Heart left ventricle (tissue), 13 donors: ENCODE data around the gene DPYSL5.

ENCODE experiments used
- POLR2A ChIP-seq, 2 donors: fragments of 450-650 bp; IDR thresholded peaks; one replicate each; pipeline ENCODE4 v1.6.1; 2017; ENCODE audit warnings: antibody characterized with exemption in 2 of 2, mild to moderate bottlenecking in 2 of 2, moderate library complexity in 2 of 2
- TF ChIP-seq, protein P1 (sequence below), 12 donors: fragments of 200-600 bp; sonication (generic) in 4 of 12; IDR thresholded peaks; one replicate each; pipeline versions ENCODE4 v1.5.0 to v1.8.0; 2018 to 2022; ENCODE audit warnings: antibody characterized with exemption in 12 of 12, mild to moderate bottlenecking in 5 of 12
- donor health status: ischemic (EF 13 %, LVEDD 7.1; RV severe dilation, severe dysfunction).
- donor health status: DM: no; HTN: yes; CAD: no.
- donor health status: DM: no; HTN: no; CAD: no.
- donor health status: ischemic (EF 25% LVEDD 6.9; RV normal size, moderate dysfunction).
- donor health status: ischemic (EF 25% LVEDD 5.7; RV mildly dilated, moderate dysfunction).
- donor health status: ischemic (EF 35%, LVEDD 5.7; RV mildly dilated, moderate dysfunction).
- donor health status: nonischemic (EF 11% LVEDD 7.7; RV severe dilation, severe dysfunction).
- donor health status: DM: yes; HTN: yes; CAD: no.
- donor health status: PGD.
- donor health status: ischemic (EF 29% LVEDD 5.4; RV normal size, mild dysfunction).
- donor health status: nonischemic (EF 23%, LVEDD 6.1; RV moderate dilation, normal function).

DNA sequence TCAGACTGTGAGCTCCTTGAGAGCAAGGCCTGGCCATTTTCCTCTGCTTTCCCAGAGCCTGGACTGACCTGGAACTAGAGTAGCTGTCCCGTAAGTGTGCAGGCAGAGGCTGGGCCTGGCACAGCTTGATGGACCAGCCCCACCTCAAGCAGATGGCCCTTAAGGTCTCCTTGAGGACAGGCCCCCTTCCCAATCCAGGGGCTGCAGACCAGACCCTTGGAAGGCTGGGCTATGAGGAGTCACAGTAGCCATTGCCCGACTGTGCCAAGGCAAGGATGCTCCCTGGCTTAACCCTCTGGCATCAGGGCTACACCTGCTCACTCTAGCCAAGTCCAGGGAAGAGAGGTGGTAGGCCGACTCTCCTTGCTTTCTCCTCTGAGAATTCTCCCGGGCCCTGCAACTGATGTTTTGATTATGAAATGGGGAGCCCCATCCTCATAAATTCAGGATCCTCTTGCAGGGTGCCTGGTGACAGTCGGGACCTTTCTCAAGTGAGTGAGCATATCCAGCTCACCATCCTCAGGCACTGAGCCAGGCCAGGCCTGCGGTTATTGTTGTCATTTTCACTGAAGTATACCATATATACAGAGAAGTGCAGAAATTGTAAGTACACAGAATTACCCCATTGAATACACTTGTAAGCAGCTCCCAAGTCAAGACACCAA lies 51.7 kb downstream of the DPYSL5 start:
- TF ChIP-seq POLR2A (IDR thresholded peaks at IDR 0.05), result no peak
- TF ChIP-seq, protein P1, sequence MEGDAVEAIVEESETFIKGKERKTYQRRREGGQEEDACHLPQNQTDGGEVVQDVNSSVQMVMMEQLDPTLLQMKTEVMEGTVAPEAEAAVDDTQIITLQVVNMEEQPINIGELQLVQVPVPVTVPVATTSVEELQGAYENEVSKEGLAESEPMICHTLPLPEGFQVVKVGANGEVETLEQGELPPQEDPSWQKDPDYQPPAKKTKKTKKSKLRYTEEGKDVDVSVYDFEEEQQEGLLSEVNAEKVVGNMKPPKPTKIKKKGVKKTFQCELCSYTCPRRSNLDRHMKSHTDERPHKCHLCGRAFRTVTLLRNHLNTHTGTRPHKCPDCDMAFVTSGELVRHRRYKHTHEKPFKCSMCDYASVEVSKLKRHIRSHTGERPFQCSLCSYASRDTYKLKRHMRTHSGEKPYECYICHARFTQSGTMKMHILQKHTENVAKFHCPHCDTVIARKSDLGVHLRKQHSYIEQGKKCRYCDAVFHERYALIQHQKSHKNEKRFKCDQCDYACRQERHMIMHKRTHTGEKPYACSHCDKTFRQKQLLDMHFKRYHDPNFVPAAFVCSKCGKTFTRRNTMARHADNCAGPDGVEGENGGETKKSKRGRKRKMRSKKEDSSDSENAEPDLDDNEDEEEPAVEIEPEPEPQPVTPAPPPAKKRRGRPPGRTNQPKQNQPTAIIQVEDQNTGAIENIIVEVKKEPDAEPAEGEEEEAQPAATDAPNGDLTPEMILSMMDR (IDR thresholded peaks at IDR 0.05), result no peak
